Measurements from ENCODE around the gene IL15RA.

GRCh38 chr10:5929442-5929841 is 47.9 kb downstream of the IL15RA start:
- TF ChIP-seq, protein P1, sequence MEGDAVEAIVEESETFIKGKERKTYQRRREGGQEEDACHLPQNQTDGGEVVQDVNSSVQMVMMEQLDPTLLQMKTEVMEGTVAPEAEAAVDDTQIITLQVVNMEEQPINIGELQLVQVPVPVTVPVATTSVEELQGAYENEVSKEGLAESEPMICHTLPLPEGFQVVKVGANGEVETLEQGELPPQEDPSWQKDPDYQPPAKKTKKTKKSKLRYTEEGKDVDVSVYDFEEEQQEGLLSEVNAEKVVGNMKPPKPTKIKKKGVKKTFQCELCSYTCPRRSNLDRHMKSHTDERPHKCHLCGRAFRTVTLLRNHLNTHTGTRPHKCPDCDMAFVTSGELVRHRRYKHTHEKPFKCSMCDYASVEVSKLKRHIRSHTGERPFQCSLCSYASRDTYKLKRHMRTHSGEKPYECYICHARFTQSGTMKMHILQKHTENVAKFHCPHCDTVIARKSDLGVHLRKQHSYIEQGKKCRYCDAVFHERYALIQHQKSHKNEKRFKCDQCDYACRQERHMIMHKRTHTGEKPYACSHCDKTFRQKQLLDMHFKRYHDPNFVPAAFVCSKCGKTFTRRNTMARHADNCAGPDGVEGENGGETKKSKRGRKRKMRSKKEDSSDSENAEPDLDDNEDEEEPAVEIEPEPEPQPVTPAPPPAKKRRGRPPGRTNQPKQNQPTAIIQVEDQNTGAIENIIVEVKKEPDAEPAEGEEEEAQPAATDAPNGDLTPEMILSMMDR (IDR thresholded peaks at IDR 0.05; ENCODE audit: insufficient read depth, low read depth, low read length) = no peak
- TF ChIP-seq EZH2 (IDR thresholded peaks at IDR 0.05; ENCODE audit: insufficient read depth, low read length) = no peak
